ENCODE results near the gene NELL2.

The NELL2 gene

GRCh38 chr12:44674875-44675274 is 201.2 kb downstream of the NELL2 start:
- Histone ChIP-seq H3F3A (ENCODE audit: control insufficient read depth, insufficient read depth) (no peaks in the 10 kb centered on the region), H3K4me3 (ENCODE audit: low read length) (no peak overlapping the region), H4K20me1 (ENCODE audit: control insufficient read depth, insufficient read depth, low read depth, low read length) (no peaks in the 10 kb centered on the region), H3K9me3 (ENCODE audit: control insufficient read depth, insufficient read depth, low read length) (no peaks in the 10 kb centered on the region), H3K9me2 (replicated peaks; ENCODE audit: control insufficient read depth, low read length) (no peaks in the 10 kb centered on the region), H3K36me3 (ENCODE audit: control insufficient read depth, low read length) (no peaks in the 10 kb centered on the region), H3K4me2 (ENCODE audit: low read length) (no peak overlapping the region), H3K27ac (ENCODE audit: low read depth, low read length) (no peak overlapping the region), H3K4me1 (ENCODE audit: control insufficient read depth, low read length) (0 out of 2 replicates have a peak, but pooled peaks cover 9% of the 10 kb centered on the region), H3K27me3 (ENCODE audit: control insufficient read depth, low read length) (no peaks in the 10 kb centered on the region), H3K79me2 (ENCODE audit: control insufficient read depth, low read length) (no peaks in the 10 kb centered on the region)
- TF ChIP-seq EZH2phosphoT487 (IDR thresholded peaks at IDR 0.05; ENCODE audit: borderline replicate concordance, low read length) (no peak), CTCF (IDR thresholded peaks at IDR 0.05; ENCODE audit: low read depth, low read length, poor library complexity, severe bottlenecking) (no peak)

GRCh38 chr12:44673811-44674210 is 202.3 kb downstream of the NELL2 start:
- Histone ChIP-seq H3K36me3 (ENCODE audit: control insufficient read depth, low read length) (no peaks in the 10 kb centered on the region), H3K9me2 (replicated peaks; ENCODE audit: control insufficient read depth, low read length) (no peaks in the 10 kb centered on the region), H3K27ac (ENCODE audit: low read depth, low read length) (no peak overlapping the region), H3K4me1 (ENCODE audit: control insufficient read depth, low read length) (0 out of 2 replicates have a peak, but pooled peaks cover 9% of the 10 kb centered on the region), H3F3A (ENCODE audit: control insufficient read depth, insufficient read depth) (no peaks in the 10 kb centered on the region), H3K4me3 (ENCODE audit: low read length) (no peak overlapping the region), H4K20me1 (ENCODE audit: control insufficient read depth, insufficient read depth, low read depth, low read length) (no peaks in the 10 kb centered on the region), H3K27me3 (ENCODE audit: control insufficient read depth, low read length) (no peaks in the 10 kb centered on the region), H3K4me2 (ENCODE audit: low read length) (no peak overlapping the region), H3K79me2 (ENCODE audit: control insufficient read depth, low read length) (no peaks in the 10 kb centered on the region), H3K9me3 (ENCODE audit: control insufficient read depth, insufficient read depth, low read length) (no peaks in the 10 kb centered on the region)
- TF ChIP-seq CTCF (IDR thresholded peaks at IDR 0.05; ENCODE audit: low read depth, low read length, poor library complexity, severe bottlenecking) = no peak
- no peak for TF ChIP-seq EZH2phosphoT487 (IDR thresholded peaks at IDR 0.05; ENCODE audit: borderline replicate concordance, low read length)

DNA sequence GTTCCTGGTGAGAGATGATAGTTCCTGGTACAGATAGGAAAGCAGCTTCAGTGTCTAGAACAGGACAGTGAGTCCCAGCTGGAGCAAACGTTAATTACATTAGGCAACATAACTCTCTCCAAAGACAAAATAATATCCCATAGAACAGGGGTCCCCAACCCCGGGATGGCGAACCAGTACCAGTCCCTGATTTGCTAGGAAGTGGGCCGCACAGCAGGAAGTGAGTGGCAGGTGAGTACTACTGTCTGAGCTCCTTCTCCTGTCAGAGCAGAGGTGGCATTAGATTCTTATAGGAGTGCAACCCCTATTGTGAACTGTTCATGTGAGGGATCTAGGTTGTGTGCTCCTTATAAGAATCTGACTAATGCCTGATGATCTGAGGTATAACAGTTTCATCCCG is 204.1 kb downstream of the NELL2 start:
- Histone ChIP-seq H3F3A (ENCODE audit: control insufficient read depth, insufficient read depth) (no peaks in the 10 kb centered on the region), H3K4me3 (ENCODE audit: low read length) (no peak overlapping the region), H3K36me3 (ENCODE audit: control insufficient read depth, low read length) (no peaks in the 10 kb centered on the region), H3K27ac (ENCODE audit: low read depth, low read length) (no peak overlapping the region), H3K79me2 (ENCODE audit: control insufficient read depth, low read length) (no peaks in the 10 kb centered on the region), H4K20me1 (ENCODE audit: control insufficient read depth, insufficient read depth, low read depth, low read length) (no peaks in the 10 kb centered on the region), H3K9me3 (ENCODE audit: control insufficient read depth, insufficient read depth, low read length) (0 out of 2 replicates have a peak, but pooled peaks cover 2% of the 10 kb centered on the region), H3K4me1 (ENCODE audit: control insufficient read depth, low read length) (0 out of 2 replicates have a peak, but pooled peaks cover 9% of the 10 kb centered on the region), H3K9me2 (replicated peaks; ENCODE audit: control insufficient read depth, low read length) (no peaks in the 10 kb centered on the region), H3K27me3 (ENCODE audit: control insufficient read depth, low read length) (no peaks in the 10 kb centered on the region), H3K4me2 (ENCODE audit: low read length) (no peak overlapping the region)
- TF ChIP-seq EZH2phosphoT487 (IDR thresholded peaks at IDR 0.05; ENCODE audit: borderline replicate concordance, low read length) (no peak), CTCF (IDR thresholded peaks at IDR 0.05; ENCODE audit: low read depth, low read length, poor library complexity, severe bottlenecking) (no peak)

Measured in DOHH2 (cell line).